Measurements from ENCODE around the gene SRSF10.

SRSF10 gene

GRCh38 chr1:23979881-23980727 lies at the start of gene SRSF10 (continued):
- TF ChIP-seq KLF17 (tag by site-specific recombination; IDR thresholded peaks at IDR 0.05) (peak; percentile 55; the same call in 1 of the 2 replicates), ZNF660 (tag by site-specific recombination; IDR thresholded peaks at IDR 0.05) (peak; percentile 80), GFI1B (tag by site-specific recombination; IDR thresholded peaks at IDR 0.05) (no peak), ZNF362 (tag by site-specific recombination; IDR thresholded peaks at IDR 0.05) (peak; percentile 74; the same call in 1 of the 2 replicates), ZNF837 (tag by site-specific recombination; IDR thresholded peaks at IDR 0.05) (no peak), ZNF280C (tag by site-specific recombination; IDR thresholded peaks at IDR 0.05) (no peak), ZNF785 (tag by site-specific recombination; IDR thresholded peaks at IDR 0.05) (peak; percentile 91), ELK4 (IDR thresholded peaks at IDR 0.05; ENCODE audit: borderline replicate concordance, low read depth, low read length) (no peak), ZBTB20 (tag by site-specific recombination; IDR thresholded peaks at IDR 0.05) (peak; percentile 63; the same call in 1 of the 2 replicates), SETDB1 (IDR thresholded peaks at IDR 0.05; ENCODE audit: insufficient read length, low read length) (peak; percentile 32), ZNF548 (tag by site-specific recombination; IDR thresholded peaks at IDR 0.05) (no peak), ZNF26 (tag by site-specific recombination; IDR thresholded peaks at IDR 0.05) (no peak), ZNF624 (tag by site-specific recombination; IDR thresholded peaks at IDR 0.05) (no peak), ZNF48 (tag by site-specific recombination; IDR thresholded peaks at IDR 0.05) (no peak), ZNF555 (tag by site-specific recombination; conservative IDR thresholded peaks at IDR 0.05) (no peak), MZF1 (tag by site-specific recombination; IDR thresholded peaks at IDR 0.05; ENCODE audit: borderline replicate concordance) (peak; percentile 38; the same call in 1 of the 2 replicates), ZNF529 (tag by site-specific recombination; IDR thresholded peaks at IDR 0.05; ENCODE audit: insufficient replicate concordance) (no peak), ZNF677 (tag by site-specific recombination; IDR thresholded peaks at IDR 0.05) (no peak), WT1 (tag by site-specific recombination; IDR thresholded peaks at IDR 0.05) (no peak), ZNF324 (tag by site-specific recombination; IDR thresholded peaks at IDR 0.05) (no peak; the same call in 1 of the 2 replicates), ZNF214 (tag by site-specific recombination; IDR thresholded peaks at IDR 0.05; ENCODE audit: borderline replicate concordance) (no peak), ZNF654 (tag by site-specific recombination; IDR thresholded peaks at IDR 0.05; ENCODE audit: low read depth) (0 out of 2 replicates have a peak, but pooled peaks have one; percentile 7), ZBTB11 (tag by site-specific recombination; conservative IDR thresholded peaks at IDR 0.05; ENCODE audit: low read depth) (peak; percentile 41; the same call in 1 of the 2 replicates), TRIM28 (IDR thresholded peaks at IDR 0.05; ENCODE audit: borderline replicate concordance, low read length) (peak; percentile 93), ZBTB17 (tag by site-specific recombination; IDR thresholded peaks at IDR 0.05) (peak; percentile 56), YY2 (tag by site-specific recombination; IDR thresholded peaks at IDR 0.05) (peak; percentile 97), PRDM1 (tag by site-specific recombination; IDR thresholded peaks at IDR 0.05) (0 out of 2 replicates have a peak, but pooled peaks have one; percentile 4), ZNF146 (tag by site-specific recombination; IDR thresholded peaks at IDR 0.05) (peak; percentile 44), HOXC10 (CRISPR knock-in tag; IDR thresholded peaks at IDR 0.05) (peak; percentile 81; the same call in 1 of the 2 replicates)
